ENCODE results near the gene LRRC59.

The LRRC59 gene

GRCh38 chr17:50424996-50425681 is 27.8 kb upstream of the LRRC59 start:
- Mint-ChIP-seq H3K4me1 (peaks cover 49% of the 10 kb centered on the region), H3K27me3 (ENCODE audit: low read depth) (peaks cover 4% of the 10 kb centered on the region), H3K36me3 (ENCODE audit: low read depth) (no peaks in the 10 kb centered on the region), H3K27ac (peak overlapping the region; percentile 59 to 86 (median 69)), H3K9me3 (peaks cover 7% of the 10 kb centered on the region), H3K4me3 (peak overlapping the region; percentile 85 to 91 (median 86))
- no peak for TF ChIP-seq CTCF (IDR thresholded peaks at IDR 0.05; ENCODE audit: unreplicated experiment in 3 of 3)

DNA sequence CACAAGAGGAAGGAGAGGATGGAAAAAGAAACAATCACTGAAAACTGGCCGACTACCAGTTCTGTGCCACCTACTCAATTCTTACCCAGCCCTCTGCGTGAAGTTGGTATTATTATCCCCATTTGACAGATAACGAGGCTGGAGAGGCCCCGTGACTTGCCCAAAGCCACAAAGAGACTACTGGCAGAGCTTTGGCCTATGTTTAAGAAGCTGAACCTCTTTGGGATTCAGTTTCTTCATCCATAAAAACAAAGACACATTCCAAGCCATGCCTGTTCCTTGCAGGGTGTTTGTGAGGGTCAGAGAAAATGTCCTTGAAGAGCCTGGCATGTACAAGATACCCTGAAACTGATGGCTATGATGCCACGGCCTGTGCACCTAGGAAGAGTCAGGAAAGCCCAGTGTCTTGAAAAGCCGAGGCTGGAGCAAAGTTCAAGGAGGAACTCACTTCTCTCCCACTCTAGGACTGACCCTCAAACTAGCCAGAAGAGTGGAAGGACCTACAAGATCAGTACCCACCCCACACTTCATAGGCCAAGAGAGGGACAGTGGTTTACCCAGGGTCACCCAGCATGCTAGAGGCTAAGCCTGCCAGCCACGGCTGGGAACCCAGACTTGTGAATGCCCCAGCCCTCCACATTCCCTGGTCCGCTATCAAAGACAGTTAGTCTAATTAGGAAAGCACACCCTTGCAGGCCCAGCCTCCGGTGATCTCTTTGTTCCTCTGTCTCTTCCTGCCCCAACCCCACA is 27.1 kb upstream of the LRRC59 start:
- H3K4me3 Mint-ChIP-seq: peak overlapping the region; percentile 18 to 86 (median 81)
- no peak for TF ChIP-seq CTCF (IDR thresholded peaks at IDR 0.05; ENCODE audit: unreplicated experiment in 3 of 3)
- H3K27ac Mint-ChIP-seq: peak overlapping the region; percentile 3 to 57 (median 40)
- H3K27me3 Mint-ChIP-seq (ENCODE audit: low read depth): no peaks in the 10 kb centered on the region
- peaks cover 48% of the 10 kb centered on the region for H3K4me1 Mint-ChIP-seq
- no peaks in the 10 kb centered on the region for H3K36me3 Mint-ChIP-seq (ENCODE audit: low read depth)
- H3K9me3 Mint-ChIP-seq: peaks cover 7% of the 10 kb centered on the region

- Mint-ChIP-seq H3K4me1 (peaks cover 42% of the 10 kb centered on the region), H3K27ac (peak overlapping the region; percentile 3 to 57 (median 40)), H3K36me3 (ENCODE audit: low read depth) (no peaks in the 10 kb centered on the region), H3K27me3 (ENCODE audit: low read depth) (no peaks in the 10 kb centered on the region), H3K9me3 (peaks cover 12% of the 10 kb centered on the region), H3K4me3 (peak overlapping the region; percentile 18 to 86 (median 81))
- no peak for TF ChIP-seq CTCF (IDR thresholded peaks at IDR 0.05; ENCODE audit: unreplicated experiment in 3 of 3)
Observed at GRCh38 chr17:50423553-50424159, 26.3 kb upstream of the LRRC59 start.

- Mint-ChIP-seq H3K36me3 (ENCODE audit: low read depth) (no peaks in the 10 kb centered on the region), H3K27me3 (ENCODE audit: low read depth) (no peaks in the 10 kb centered on the region), H3K27ac (no peak overlapping the region), H3K4me1 (peaks cover 39% of the 10 kb centered on the region), H3K4me3 (no peak overlapping the region), H3K9me3 (peaks cover 12% of the 10 kb centered on the region)
- TF ChIP-seq CTCF (IDR thresholded peaks at IDR 0.05; ENCODE audit: unreplicated experiment in 3 of 3): no peak
Observed at GRCh38 chr17:50422738-50423137, 25.4 kb upstream of the LRRC59 start.

GRCh38 chr17:50421308-50422051 is 24.2 kb upstream of the LRRC59 start:
- peak overlapping the region; percentile 49 to 80 (median 75) for H3K27ac Mint-ChIP-seq
- H3K27me3 Mint-ChIP-seq (ENCODE audit: low read depth): no peaks in the 10 kb centered on the region
- H3K9me3 Mint-ChIP-seq: peaks cover 12% of the 10 kb centered on the region
- no peaks in the 10 kb centered on the region for H3K36me3 Mint-ChIP-seq (ENCODE audit: low read depth)
- no peak for TF ChIP-seq CTCF (IDR thresholded peaks at IDR 0.05; ENCODE audit: unreplicated experiment in 3 of 3)
- peak overlapping the region; percentile 12 to 60 (median 33) for H3K4me3 Mint-ChIP-seq
- H3K4me1 Mint-ChIP-seq: peaks cover 26% of the 10 kb centered on the region

All from nephron (organoid).